Measurements from ENCODE around the gene VAV1. TPM values are rescaled to one million over a fixed set of nuclear protein-coding genes. Genes with fewer than 3 reads are reported as not detected.

Gene VAV1
- total and polyA plus RNA-seq, 2 of the 13 experiments (the other 11 are each of a cell fraction or from before 2014, with no cell fraction given): not detected

DNA sequence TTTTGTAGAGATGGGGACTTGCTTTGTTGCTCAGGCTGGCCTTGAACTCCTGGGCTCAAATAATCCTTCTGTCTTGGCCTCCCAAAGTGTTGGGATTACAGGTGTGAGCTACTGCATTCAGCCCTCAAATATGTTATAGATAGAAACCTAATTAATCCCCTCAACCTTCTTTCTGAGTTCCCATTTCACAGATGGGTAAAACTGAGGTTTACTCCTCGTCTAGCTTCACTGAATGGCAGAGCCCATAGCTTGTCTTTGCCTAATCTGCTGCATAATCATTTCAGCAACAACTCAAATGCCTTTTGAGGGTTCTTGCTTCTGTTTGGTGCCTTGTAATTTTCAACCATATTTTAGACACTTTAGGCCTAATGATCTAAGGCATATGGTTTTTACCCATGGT, 78.9 kb downstream of the VAV1 start:
- H3K27ac ChIP-seq (ENCODE audit: extremely low read length, insufficient read depth, low read length): no peak overlapping the region
- no peaks in the 10 kb centered on the region for H3K4me1 ChIP-seq (ENCODE audit: insufficient read depth, low read length)
- WGBS (ENCODE audit: low lambda C conversion rate): 0% methylated on average over 1 of the region's 1 CpG
- TF ChIP-seq ZNF33A (CRISPR knock-in tag; IDR thresholded peaks at IDR 0.05; ENCODE audit: borderline replicate concordance) (no peak), ZNF629 (CRISPR knock-in tag; conservative IDR thresholded peaks at IDR 0.05) (peak; percentile 76), TEAD3 (CRISPR knock-in tag; optimal IDR thresholded peaks at IDR 0.05; ENCODE audit: borderline replicate concordance) (no peak)
- no peaks in the 10 kb centered on the region for H4K20me1 ChIP-seq (ENCODE audit: insufficient read depth, low read length)
- H3K79me2 ChIP-seq (ENCODE audit: insufficient read depth, low read length): no peaks in the 10 kb centered on the region
- in situ Hi-C loops (cut with HindIII; ENCODE audit: extremely low pct_ligation_motif_present, low pct_unique_long_range_greater_than_20kb): loop anchor here (25.0 kb wide), 1 partner anchor 214 kb away; no protein-coding TSS in a partner anchor
- H3K4me2 ChIP-seq (ENCODE audit: low read depth, low read length): no peak overlapping the region
- FAIRE-seq (no peak), DNase-seq (ENCODE audit: low spot score) (no peak), ATAC-seq (no peak)
- intact Hi-C loops (cut with micrococcal nuclease; ENCODE audit: unreplicated experiment): no loop called here
- no peak overlapping the region for H2AFZ ChIP-seq (ENCODE audit: low read length)
- H3K27me3 ChIP-seq (ENCODE audit: control insufficient read depth in 1 of 2, insufficient read depth in 2 of 2, low read length in 2 of 2): no peaks in the 10 kb centered on the region
- no peaks in the 10 kb centered on the region for H3K9me3 ChIP-seq (ENCODE audit: low read length)
- no peaks in the 10 kb centered on the region for H3K36me3 ChIP-seq (replicated peaks in 1 of 2; ENCODE audit: control insufficient read depth in 1 of 2, insufficient read depth in 2 of 2, low read length in 2 of 2)
- no TSS peak for BruUV-seq (replicated peaks)
- POLR2A ChIA-PET: no interaction called here
- CTCF ChIA-PET (ENCODE audit: low intra/inter-chr PET ratio, low total read pairs): no interaction called here
- H3K4me3 ChIP-seq (replicated peaks in 1 of 3; ENCODE audit: insufficient read depth in 1 of 3, low read depth in 2 of 3, low read length in 3 of 3): no peak overlapping the region
- H3K9ac ChIP-seq (ENCODE audit: insufficient read depth, low read depth, low read length): no peak overlapping the region

DNA sequence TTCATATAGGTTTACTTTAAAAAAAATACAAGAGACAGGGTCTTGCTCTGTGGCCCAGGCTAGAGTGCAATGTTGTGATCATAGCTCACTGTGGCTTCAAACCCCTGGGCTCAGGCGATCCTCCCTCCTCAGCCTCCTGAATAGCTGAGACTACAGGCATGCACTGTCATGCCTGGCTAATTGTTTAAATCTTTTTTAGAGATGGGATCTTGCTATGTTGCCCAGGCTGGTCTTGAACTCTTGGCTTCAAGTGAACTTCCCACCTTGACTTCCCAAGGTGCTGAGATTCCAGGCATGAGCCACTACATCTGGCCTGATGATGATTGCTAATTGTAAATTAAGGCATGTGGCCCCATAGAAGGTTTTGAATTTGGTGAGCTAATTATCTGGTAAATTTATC, 79.5 kb downstream of the VAV1 start:
- no peaks in the 10 kb centered on the region for H3K36me3 ChIP-seq (replicated peaks in 1 of 2; ENCODE audit: control insufficient read depth in 1 of 2, insufficient read depth in 2 of 2, low read length in 2 of 2)
- WGBS (ENCODE audit: low lambda C conversion rate): 42% methylated on average over 1 of the region's 1 CpG
- ChIA-PET POLR2A (no interaction called here), CTCF (ENCODE audit: low intra/inter-chr PET ratio, low total read pairs) (no interaction called here)
- no peak for ATAC-seq
- DNase-seq (ENCODE audit: low spot score): no peak
- no peaks in the 10 kb centered on the region for H4K20me1 ChIP-seq (ENCODE audit: insufficient read depth, low read length)
- BruUV-seq (replicated peaks): no TSS peak
- no peak for FAIRE-seq
- H3K4me2 ChIP-seq (ENCODE audit: low read depth, low read length): no peak overlapping the region
- H3K4me3 ChIP-seq (replicated peaks in 1 of 3; ENCODE audit: insufficient read depth in 1 of 3, low read depth in 2 of 3, low read length in 3 of 3): no peak overlapping the region
- H3K27ac ChIP-seq (ENCODE audit: extremely low read length, insufficient read depth, low read length): no peak overlapping the region
- no peak overlapping the region for H2AFZ ChIP-seq (ENCODE audit: low read length)
- no peaks in the 10 kb centered on the region for H3K9me3 ChIP-seq (ENCODE audit: low read length)
- intact Hi-C loops (cut with micrococcal nuclease; ENCODE audit: unreplicated experiment): no loop called here
- no peak overlapping the region for H3K9ac ChIP-seq (ENCODE audit: insufficient read depth, low read depth, low read length)
- H3K4me1 ChIP-seq (ENCODE audit: insufficient read depth, low read length): no peaks in the 10 kb centered on the region
- H3K79me2 ChIP-seq (ENCODE audit: insufficient read depth, low read length): no peaks in the 10 kb centered on the region
- H3K27me3 ChIP-seq (ENCODE audit: control insufficient read depth in 1 of 2, insufficient read depth in 2 of 2, low read length in 2 of 2): peaks cover 0 to 3% of the 10 kb centered on the region in 2 experiments; a peak in 1 of 5 replicates
- in situ Hi-C loops (cut with HindIII; ENCODE audit: extremely low pct_ligation_motif_present, low pct_unique_long_range_greater_than_20kb): loop anchor here (25.0 kb wide), 1 partner anchor 215 kb away; no protein-coding TSS in a partner anchor
- TF ChIP-seq, protein P1, sequence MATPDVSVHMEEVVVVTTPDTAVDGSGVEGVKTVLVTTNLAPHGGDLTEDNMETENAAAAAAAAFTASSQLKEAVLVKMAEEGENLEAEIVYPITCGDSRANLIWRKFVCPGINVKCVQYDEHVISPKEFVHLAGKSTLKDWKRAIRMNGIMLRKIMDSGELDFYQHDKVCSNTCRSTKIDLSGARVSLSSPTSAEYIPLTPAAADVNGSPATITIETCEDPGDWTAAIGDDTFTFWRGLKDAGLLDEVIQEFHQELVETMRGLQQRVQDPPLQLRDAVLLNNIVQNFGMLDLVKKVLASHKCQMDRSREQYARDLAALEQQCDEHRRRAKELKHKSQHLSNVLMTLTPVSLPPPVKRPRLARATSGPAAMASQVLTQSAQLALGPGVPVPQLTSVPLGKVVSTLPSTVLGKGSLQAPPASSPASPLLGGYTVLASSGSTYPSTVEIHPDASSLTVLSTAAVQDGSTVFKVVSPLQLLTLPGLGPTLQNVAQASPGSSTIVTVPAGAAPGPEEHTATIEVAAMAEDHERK (CRISPR knock-in tag; IDR thresholded peaks at IDR 0.05; ENCODE audit: low read depth): no peak
- TF ChIP-seq ZNF790 (CRISPR knock-in tag; IDR thresholded peaks at IDR 0.05; ENCODE audit: borderline replicate concordance): no peak
- TF ChIP-seq TAF15 (IDR thresholded peaks at IDR 0.05; ENCODE audit: low read depth, low read length, poor library complexity, severe bottlenecking): no peak
- no peak for TF ChIP-seq TMF1 (CRISPR knock-in tag; IDR thresholded peaks at IDR 0.05; ENCODE audit: low read depth)
- TF ChIP-seq, protein P2, sequence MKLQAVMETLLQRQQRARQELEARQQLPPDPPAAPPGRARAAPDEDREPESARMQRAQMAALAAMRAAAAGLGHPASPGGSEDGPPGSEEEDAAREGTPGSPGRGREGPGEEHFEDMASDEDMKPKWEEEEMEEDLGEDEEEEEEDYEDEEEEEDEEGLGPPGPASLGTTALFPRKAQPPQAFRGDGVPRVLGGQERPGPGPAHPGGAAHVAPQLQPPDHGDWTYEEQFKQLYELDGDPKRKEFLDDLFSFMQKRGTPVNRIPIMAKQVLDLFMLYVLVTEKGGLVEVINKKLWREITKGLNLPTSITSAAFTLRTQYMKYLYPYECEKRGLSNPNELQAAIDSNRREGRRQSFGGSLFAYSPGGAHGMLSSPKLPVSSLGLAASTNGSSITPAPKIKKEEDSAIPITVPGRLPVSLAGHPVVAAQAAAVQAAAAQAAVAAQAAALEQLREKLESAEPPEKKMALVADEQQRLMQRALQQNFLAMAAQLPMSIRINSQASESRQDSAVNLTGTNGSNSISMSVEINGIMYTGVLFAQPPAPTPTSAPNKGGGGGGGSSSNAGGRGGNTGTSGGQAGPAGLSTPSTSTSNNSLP (IDR thresholded peaks at IDR 0.05; ENCODE audit: low read depth, low read length): no peak
- TF ChIP-seq ZNF567 (CRISPR knock-in tag; IDR thresholded peaks at IDR 0.05; ENCODE audit: borderline replicate concordance): no peak
- TF ChIP-seq, protein P3, sequence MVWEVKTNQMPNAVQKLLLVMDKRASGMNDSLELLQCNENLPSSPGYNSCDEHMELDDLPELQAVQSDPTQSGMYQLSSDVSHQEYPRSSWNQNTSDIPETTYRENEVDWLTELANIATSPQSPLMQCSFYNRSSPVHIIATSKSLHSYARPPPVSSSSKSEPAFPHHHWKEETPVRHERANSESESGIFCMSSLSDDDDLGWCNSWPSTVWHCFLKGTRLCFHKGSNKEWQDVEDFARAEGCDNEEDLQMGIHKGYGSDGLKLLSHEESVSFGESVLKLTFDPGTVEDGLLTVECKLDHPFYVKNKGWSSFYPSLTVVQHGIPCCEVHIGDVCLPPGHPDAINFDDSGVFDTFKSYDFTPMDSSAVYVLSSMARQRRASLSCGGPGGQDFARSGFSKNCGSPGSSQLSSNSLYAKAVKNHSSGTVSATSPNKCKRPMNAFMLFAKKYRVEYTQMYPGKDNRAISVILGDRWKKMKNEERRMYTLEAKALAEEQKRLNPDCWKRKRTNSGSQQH (CRISPR knock-in tag; IDR thresholded peaks at IDR 0.05; ENCODE audit: low read depth): no peak
- no peak for TF ChIP-seq CENPX (CRISPR knock-in tag; IDR thresholded peaks at IDR 0.05)
- TF ChIP-seq ZNF816 (CRISPR knock-in tag; IDR thresholded peaks at IDR 0.05; ENCODE audit: borderline replicate concordance): no peak
- no peak for TF ChIP-seq ZNF468 (CRISPR knock-in tag; IDR thresholded peaks at IDR 0.05)
